CD14-positive monocyte (primary cell): ENCODE data around the gene CDC45. TPM values are rescaled to one million over a fixed set of nuclear protein-coding genes. Genes with fewer than 3 reads are reported as not detected.

Experiments
- DNase-seq, 3 donors: peaks; one replicate each; pipeline ENCODE4 v3.0.0-alpha.2; 2011 to 2022
- H2AFZ ChIP-seq: 2 replicates; pipeline ENCODE4 v1.6.0; 2012; ENCODE audit warnings: mild to moderate bottlenecking, low read depth, low read length, inconsistent platforms; ENCODE audit not compliant: insufficient read depth, poor library complexity, severe bottlenecking
- H3K27ac ChIP-seq, 2 donors: 1 replicate in 1 of 2; 2 replicates in 1 of 2; pipeline ENCODE4 v1.5.1; 2012 to 2013; ENCODE audit warnings: low read length in 2 of 2, control low read depth in 1 of 2, inconsistent platforms in 1 of 2, low read depth in 1 of 2, mild to moderate bottlenecking in 1 of 2
- H3K27me3 ChIP-seq, 2 donors: one replicate each; pipeline versions ENCODE4 v1.6.0 to v1.6.1; 2011 to 2013; ENCODE audit warnings: low read length in 2 of 2; ENCODE audit not compliant: control insufficient read depth in 2 of 2, insufficient read depth in 2 of 2
- H3K36me3 ChIP-seq, 2 donors: replicated peaks in 1 of 2; 1 replicate in 1 of 2; 2 replicates in 1 of 2; pipeline versions ENCODE4 v1.5.1 to v1.6.1; 2012 to 2013; ENCODE audit warnings: low read length in 2 of 2, control low read depth in 1 of 2, inconsistent platforms in 1 of 2, mild to moderate bottlenecking in 1 of 2; ENCODE audit not compliant: insufficient read depth in 2 of 2, control insufficient read depth in 1 of 2
- H3K4me1 ChIP-seq, 2 donors: 1 replicate in 1 of 2; 2 replicates in 1 of 2; pipeline versions ENCODE4 v1.5.1 to v1.6.1; 2012 to 2013; ENCODE audit warnings: low read length in 2 of 2, control low read depth in 1 of 2, inconsistent platforms in 1 of 2, mild to moderate bottlenecking in 1 of 2, moderate library complexity in 1 of 2; ENCODE audit not compliant: insufficient read depth in 2 of 2, control insufficient read depth in 1 of 2
- H3K4me2 ChIP-seq: replicated peaks from 2 replicates; pipeline ENCODE3; 2012; ENCODE audit warnings: low read length, moderate library complexity, mild to moderate bottlenecking; ENCODE audit not compliant: poor library complexity, severe bottlenecking; ENCODE audit errors: extremely low read depth
- H3K4me3 ChIP-seq, 3 experiments: fragments of 200-600 bp in 1 of 3; sonication (generic) in 1 of 3; replicated peaks in 1 of 3; 1 replicate in 2 of 3; 2 replicates in 1 of 3; pipeline ENCODE4 v1.5.1; 2011 to 2013; ENCODE audit warnings: low read length in 3 of 3, mild to moderate bottlenecking in 3 of 3, control low read depth in 2 of 3, low read depth in 2 of 3, inconsistent platforms in 1 of 3, moderate library complexity in 1 of 3
- H3K79me2 ChIP-seq: 2 replicates; pipeline ENCODE4 v1.6.0; 2012; ENCODE audit warnings: mild to moderate bottlenecking, control low read depth, inconsistent platforms, low read length, moderate library complexity; ENCODE audit not compliant: insufficient read depth
- H3K9ac ChIP-seq: 2 replicates; pipeline ENCODE4 v1.6.0; 2017; ENCODE audit warnings: low read length, mild to moderate bottlenecking; ENCODE audit not compliant: insufficient read depth, poor library complexity, severe bottlenecking
- H3K9me3 ChIP-seq, 2 donors: replicated peaks in 1 of 2; 1 replicate in 1 of 2; 2 replicates in 1 of 2; pipeline versions ENCODE4 v1.5.1 to v1.6.1; 2012 to 2013; ENCODE audit warnings: low read length in 2 of 2, control low read depth in 1 of 2; ENCODE audit not compliant: control insufficient read depth in 1 of 2, insufficient read depth in 1 of 2
- H4K20me1 ChIP-seq: 2 replicates; pipeline ENCODE4 v1.6.0; 2012; ENCODE audit warnings: mild to moderate bottlenecking, low read length, control low read depth, moderate library complexity; ENCODE audit not compliant: insufficient read depth
- H3K27ac Mint-ChIP-seq, 7 donors: one replicate each; pipeline ENCODE4 v1.8.0; 2020; ENCODE audit warnings: mild to moderate bottlenecking in 7 of 7, mixed read lengths in 7 of 7, moderate library complexity in 6 of 7, inconsistent platforms in 2 of 7
- H3K27me3 Mint-ChIP-seq, 3 donors: one replicate each; pipeline ENCODE4 v1.8.0; 2021 to 2022; ENCODE audit warnings: low read depth in 3 of 3, mild to moderate bottlenecking in 3 of 3, mixed read lengths in 3 of 3, moderate library complexity in 3 of 3, inconsistent platforms in 1 of 3
- H3K36me3 Mint-ChIP-seq, 2 donors: one replicate each; pipeline ENCODE4 v1.8.0; 2020; ENCODE audit warnings: mixed read lengths in 2 of 2, inconsistent platforms in 1 of 2, mild to moderate bottlenecking in 1 of 2
- H3K4me1 Mint-ChIP-seq: one replicate; pipeline ENCODE4 v1.8.0; 2020; ENCODE audit warnings: mild to moderate bottlenecking, mixed read lengths
- H3K4me3 Mint-ChIP-seq, 2 donors: one replicate each; pipeline ENCODE4 v1.8.0; 2020; ENCODE audit warnings: mild to moderate bottlenecking in 2 of 2, mixed read lengths in 2 of 2, moderate library complexity in 1 of 2
- H3K9me3 Mint-ChIP-seq, 7 donors: one replicate each; pipeline ENCODE4 v1.8.0; 2020 to 2022; ENCODE audit warnings: mixed read lengths in 7 of 7, mild to moderate bottlenecking in 6 of 7, moderate library complexity in 6 of 7, inconsistent platforms in 2 of 7
- CTCF ChIP-seq: fragments of 200-600 bp; IDR thresholded peaks from one replicate; pipeline ENCODE4 v1.8.0; 2022; ENCODE audit warnings: antibody characterized with exemption, mild to moderate bottlenecking
- WGBS: methylation state at CpG from one replicate; pipeline ENCODE4 v1.1.5; 2013; ENCODE audit warnings: missing lambda C conversion rate; ENCODE audit not compliant: insufficient coverage; 5-methylcytosine and 5-hydroxymethylcytosine counted together
- intact Hi-C, 2 donors: fragments of 100-400 bp; cut with micrococcal nuclease; formaldehyde crosslinking; loops; one replicate each; pipeline versions ENCODE4 v1.15.0 to v1.15.1; 2023
- polyA plus RNA-seq, 3 donors: library from polyadenylated mRNA; depleted of rRNA in 1 of 3; unstranded in 2 of 3; stranded (reverse) in 1 of 3; fragments of 300-500 nt in 2 of 3; fragments of >200 nt in 1 of 3; fragmentation: Illumina TruSeq in 2 of 3; gene quantifications; 1 replicate in 2 of 3; 2 replicates in 1 of 3; pipeline ENCODE4 v1.2.3, GENCODE V29; 2012 to 2021

CDC45 gene
- polyA plus RNA-seq, 3 donors, result 0.04 TPM; not detected in 2

- intact Hi-C loops, result no loop called here
- H3K9ac ChIP-seq, result no peak overlapping the region
- no peak overlapping the region for H3K27ac Mint-ChIP-seq
- H3K36me3 Mint-ChIP-seq, result peaks cover 73 to 79% of the 10 kb centered on the region in 2 donors
- no peaks in the 10 kb centered on the region for H3K79me2 ChIP-seq
- no peak for DNase-seq
- 100% methylated on average over 1 of the region's 6 CpGs for WGBS
- no peaks in the 10 kb centered on the region for H4K20me1 ChIP-seq
- no peaks in the 10 kb centered on the region for H3K27me3 ChIP-seq
- H3K27me3 Mint-ChIP-seq, result no peaks in the 10 kb centered on the region
- no peak overlapping the region for H3K4me3 ChIP-seq
- no peak overlapping the region for H3K4me2 ChIP-seq
- peaks cover 72 to 91% of the 10 kb centered on the region in 2 donors for H3K36me3 ChIP-seq
- H3K9me3 ChIP-seq, result no peaks in the 10 kb centered on the region
- H3K4me1 Mint-ChIP-seq, result no peaks in the 10 kb centered on the region
- H3K4me1 ChIP-seq, result no peaks in the 10 kb centered on the region
- no peak overlapping the region for H2AFZ ChIP-seq
- H3K4me3 Mint-ChIP-seq, result no peak overlapping the region
- no peak for TF ChIP-seq CTCF
- no peaks in the 10 kb centered on the region for H3K9me3 Mint-ChIP-seq
- no peak overlapping the region for H3K27ac ChIP-seq
These were observed 25.6 kb upstream of the CDC45 start for GRCh38 chr22:19454156-19454555.

- Histone ChIP-seq H3K27me3 (no peaks in the 10 kb centered on the region), H3K4me1 (no peaks in the 10 kb centered on the region), H3K9me3 (no peaks in the 10 kb centered on the region), H4K20me1 (no peaks in the 10 kb centered on the region), H3K79me2 (no peaks in the 10 kb centered on the region), H3K4me3 (no peak overlapping the region), H2AFZ (no peak overlapping the region), H3K4me2 (no peak overlapping the region), H3K9ac (no peak overlapping the region), H3K36me3 (peaks cover 73 to 99% of the 10 kb centered on the region in 2 donors), H3K27ac (no peak overlapping the region)
- intact Hi-C loops, result no loop called here
- H3K27ac Mint-ChIP-seq, result peak overlapping the region in 2 of 7 donors; percentile 3 to 57
- no peaks in the 10 kb centered on the region for H3K9me3 Mint-ChIP-seq
- H3K4me1 Mint-ChIP-seq, result no peaks in the 10 kb centered on the region
- H3K27me3 Mint-ChIP-seq, result no peaks in the 10 kb centered on the region
- WGBS, result 100% methylated on average over 1 of the region's 2 CpGs
- no peak for TF ChIP-seq CTCF
- DNase-seq, result no peak
- H3K36me3 Mint-ChIP-seq, result peaks cover 76 to 88% of the 10 kb centered on the region in 2 donors
- no peak overlapping the region for H3K4me3 Mint-ChIP-seq
These were observed 24.7 kb upstream of the CDC45 start for GRCh38 chr22:19455033-19455432.
